Lower leg skin (tissue), 4 donors: ENCODE results near the gene UNC45A. TPM values are rescaled to one million over a fixed set of nuclear protein-coding genes. Genes with fewer than 3 reads are reported as not detected.

Experiments used
- DNase-seq, 2 donors: peaks; one replicate each; pipeline ENCODE4 v3.0.0-alpha.2; 2019; ENCODE audit warnings: low spot score in 2 of 2
- H3K4me3 ChIP-seq: fragments of 200-600 bp; sonication (generic); 2 replicates; pipeline ENCODE4 v1.5.1; 2017; ENCODE audit warnings: mild to moderate bottlenecking, low read depth; ENCODE audit not compliant: poor library complexity, severe bottlenecking
- CTCF ChIP-seq, 3 donors: fragments of 450-650 bp; IDR thresholded peaks; one replicate each; pipeline ENCODE4 v1.5.1; 2016; ENCODE audit warnings: antibody characterized with exemption in 3 of 3, mild to moderate bottlenecking in 3 of 3, moderate library complexity in 2 of 3
- POLR2A ChIP-seq, 2 donors: fragments of 450-650 bp; IDR thresholded peaks; one replicate each; pipeline ENCODE4 v1.6.1; 2016 to 2017; ENCODE audit warnings: antibody characterized with exemption in 2 of 2, mild to moderate bottlenecking in 1 of 2, moderate library complexity in 1 of 2
- WGBS, 2 donors: methylation state at CpG; one replicate each; pipeline ENCODE4 v1.1.5; 2018; 5-methylcytosine and 5-hydroxymethylcytosine counted together
- intact Hi-C: fragments of 100-400 bp; cut with DNase I; formaldehyde crosslinking; loops from one replicate; pipeline ENCODE4 v1.15.0; 2023; ENCODE audit warnings: low total_unique reads
- total RNA-seq, 4 donors: library from RNA; depleted of rRNA; stranded (reverse); fragments of >200 nt; gene quantifications; one replicate each; pipeline ENCODE4 v1.1.0, GENCODE V29; 2016

The UNC45A gene
- total RNA-seq, 4 donors from 2014 or later, result 56.5 to 79.1 (median 68.2) TPM

- H3K4me3 ChIP-seq, result no peak overlapping the region
- DNase-seq, result no peak
- TF ChIP-seq CTCF (IDR thresholded peaks at IDR 0.05), result no peak
- no peak for TF ChIP-seq POLR2A (IDR thresholded peaks at IDR 0.05)
- intact Hi-C loops, result no loop called here
- 91 to 94% methylated on average over 11 to 16 of the region's 16 CpGs for WGBS, 2 donors
These were observed 11.5 kb downstream of the UNC45A start for GRCh38 chr15:90946538-90946937.

- intact Hi-C loops, result no loop called here
- DNase-seq, result no peak
- no peak overlapping the region for H3K4me3 ChIP-seq
- 86 to 94% methylated on average over 7 to 8 of the region's 8 CpGs for WGBS, 2 donors
- TF ChIP-seq CTCF (IDR thresholded peaks at IDR 0.05), result no peak
- no peak for TF ChIP-seq POLR2A (IDR thresholded peaks at IDR 0.05)
These were observed 12.0 kb downstream of the UNC45A start for GRCh38 chr15:90946941-90947576.

GRCh38 chr15:90947577-90948357 lies 12.7 kb downstream of the UNC45A start:
- intact Hi-C loops, result no loop called here
- no peak overlapping the region for H3K4me3 ChIP-seq
- WGBS, 2 donors, result 89 to 94% methylated on average over 17 to 18 of the region's 18 CpGs
- DNase-seq, result no peak
- TF ChIP-seq CTCF (IDR thresholded peaks at IDR 0.05) (no peak), POLR2A (IDR thresholded peaks at IDR 0.05) (no peak)

GRCh38 chr15:90948506-90948905 lies 13.4 kb downstream of the UNC45A start:
- 88 to 98% methylated on average over 7 to 8 of the region's 8 CpGs for WGBS, 2 donors
- TF ChIP-seq POLR2A (IDR thresholded peaks at IDR 0.05) (no peak), CTCF (IDR thresholded peaks at IDR 0.05) (no peak)
- no peak overlapping the region for H3K4me3 ChIP-seq
- intact Hi-C loops, result no loop called here
- no peak for DNase-seq

- intact Hi-C loops, result loop anchor here (10.0 kb wide), 1 partner anchor 325 kb away; no protein-coding TSS in a partner anchor
- 93 to 95% methylated on average over 23 of the region's 23 CpGs for WGBS, 2 donors
- no peak overlapping the region for H3K4me3 ChIP-seq
- no peak for DNase-seq
- TF ChIP-seq CTCF (IDR thresholded peaks at IDR 0.05) (no peak), POLR2A (IDR thresholded peaks at IDR 0.05) (no peak)
These were observed 15.0 kb downstream of the UNC45A start for GRCh38 chr15:90949979-90950675.
